Measurements from ENCODE around the gene SLC2A10.

Gene SLC2A10

GRCh38 chr20:46740214-46740609 is 30.8 kb downstream of the SLC2A10 start:
- no peak for DNase-seq (ENCODE audit: low read depth)
- no peak overlapping the region for H3K4me3 ChIP-seq (ENCODE audit: control insufficient read depth, low read depth, low read length)
- TF ChIP-seq, protein P1, sequence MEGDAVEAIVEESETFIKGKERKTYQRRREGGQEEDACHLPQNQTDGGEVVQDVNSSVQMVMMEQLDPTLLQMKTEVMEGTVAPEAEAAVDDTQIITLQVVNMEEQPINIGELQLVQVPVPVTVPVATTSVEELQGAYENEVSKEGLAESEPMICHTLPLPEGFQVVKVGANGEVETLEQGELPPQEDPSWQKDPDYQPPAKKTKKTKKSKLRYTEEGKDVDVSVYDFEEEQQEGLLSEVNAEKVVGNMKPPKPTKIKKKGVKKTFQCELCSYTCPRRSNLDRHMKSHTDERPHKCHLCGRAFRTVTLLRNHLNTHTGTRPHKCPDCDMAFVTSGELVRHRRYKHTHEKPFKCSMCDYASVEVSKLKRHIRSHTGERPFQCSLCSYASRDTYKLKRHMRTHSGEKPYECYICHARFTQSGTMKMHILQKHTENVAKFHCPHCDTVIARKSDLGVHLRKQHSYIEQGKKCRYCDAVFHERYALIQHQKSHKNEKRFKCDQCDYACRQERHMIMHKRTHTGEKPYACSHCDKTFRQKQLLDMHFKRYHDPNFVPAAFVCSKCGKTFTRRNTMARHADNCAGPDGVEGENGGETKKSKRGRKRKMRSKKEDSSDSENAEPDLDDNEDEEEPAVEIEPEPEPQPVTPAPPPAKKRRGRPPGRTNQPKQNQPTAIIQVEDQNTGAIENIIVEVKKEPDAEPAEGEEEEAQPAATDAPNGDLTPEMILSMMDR (IDR thresholded peaks at IDR 0.05; ENCODE audit: control insufficient read depth, insufficient read depth, low read depth, low read length, missing control alignments): no peak

GRCh38 chr20:46741924-46742668 is 32.6 kb downstream of the SLC2A10 start:
- TF ChIP-seq, protein P1 (IDR thresholded peaks at IDR 0.05; ENCODE audit: control insufficient read depth, insufficient read depth, low read depth, low read length, missing control alignments): no peak
- H3K4me3 ChIP-seq (ENCODE audit: control insufficient read depth, low read depth, low read length): no peak overlapping the region
- DNase-seq (ENCODE audit: low read depth): no peak

DNA sequence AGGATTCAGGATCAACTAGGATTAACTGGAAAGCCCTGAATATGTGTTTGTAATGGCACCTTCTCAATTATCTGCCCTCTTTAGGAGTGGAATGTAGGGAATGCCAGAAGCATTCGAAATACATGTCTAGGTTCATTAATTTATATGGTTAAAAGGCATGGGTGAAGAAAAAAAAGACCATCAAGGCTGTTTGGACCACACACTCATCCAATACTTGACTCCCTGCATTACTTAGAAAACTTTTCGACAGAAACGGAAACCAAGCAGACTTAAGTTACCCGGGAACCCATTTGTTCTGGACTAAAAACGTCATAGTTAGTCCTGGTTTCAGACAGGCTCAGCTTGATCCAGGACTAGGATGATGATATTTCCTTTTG is 33.2 kb downstream of the SLC2A10 start:
- H3K4me3 ChIP-seq (ENCODE audit: control insufficient read depth, low read depth, low read length): no peak overlapping the region
- DNase-seq (ENCODE audit: low read depth): no peak
- TF ChIP-seq, protein P1 (IDR thresholded peaks at IDR 0.05; ENCODE audit: control insufficient read depth, insufficient read depth, low read depth, low read length, missing control alignments): no peak

GRCh38 chr20:46743088-46743487 is 33.6 kb downstream of the SLC2A10 start:
- H3K4me3 ChIP-seq (ENCODE audit: control insufficient read depth, low read depth, low read length): no peak overlapping the region
- DNase-seq (ENCODE audit: low read depth): no peak
- TF ChIP-seq, protein P1 (IDR thresholded peaks at IDR 0.05; ENCODE audit: control insufficient read depth, insufficient read depth, low read depth, low read length, missing control alignments): no peak

- DNase-seq (ENCODE audit: low read depth): no peak
- TF ChIP-seq, protein P1 (IDR thresholded peaks at IDR 0.05; ENCODE audit: control insufficient read depth, insufficient read depth, low read depth, low read length, missing control alignments): no peak
- no peak overlapping the region for H3K4me3 ChIP-seq (ENCODE audit: control insufficient read depth, low read depth, low read length)
Observed at GRCh38 chr20:46746956-46747526, 37.6 kb downstream of the SLC2A10 start.

- no peak for DNase-seq (ENCODE audit: low read depth)
- TF ChIP-seq, protein P1 (IDR thresholded peaks at IDR 0.05; ENCODE audit: control insufficient read depth, insufficient read depth, low read depth, low read length, missing control alignments): no peak
- no peak overlapping the region for H3K4me3 ChIP-seq (ENCODE audit: control insufficient read depth, low read depth, low read length)
Observed at GRCh38 chr20:46749147-46749546, 39.7 kb downstream of the SLC2A10 start.

All from AG09309 (cell line).